GM12878 (cell line): ENCODE measurements around the gene MICAL3. TPM values are rescaled to one million over a fixed set of nuclear protein-coding genes. Genes with fewer than 3 reads are reported as not detected.

Experiments used
- ATAC-seq: fragments of 200-7000 bp; cut with Tn5 transposase; 3 replicates; pipeline ENCODE4 v1.9.1; 2020; ENCODE audit warnings: mild to moderate bottlenecking, moderate library complexity
- BruUV-seq: library from RNA; stranded (reverse); fragments of 400-500 nt; replicated peaks from 2 replicates; lab custom pipeline; 2021; lab: Mats Ljungman, UMichigan
- CTCF ChIA-PET: fragments of 300-600 bp; sonication (Branson Sonifier 250); formaldehyde crosslinking; extraction: SDS; loops from one replicate; lab custom pipeline; 2021; ENCODE audit warnings: inconsistent platforms; lab: Yijun Ruan, JAX
- POLR2A ChIA-PET: fragments of 350-600 bp; formaldehyde crosslinking; extraction: SDS; loops from one replicate; lab custom pipeline; 2021; ENCODE audit warnings: inconsistent platforms; lab: Charles Lee
- RAD21 ChIA-PET: fragments of 300-600 bp; sonication (Branson Sonifier 250); formaldehyde crosslinking; loops from one replicate; lab custom pipeline; 2023; ENCODE audit warnings: antibody characterized with exemption; ENCODE audit not compliant: unreplicated experiment; lab: Charles Lee
- SMC1A ChIA-PET: fragments of 300-600 bp; sonication (Branson Sonifier 250); formaldehyde crosslinking; loops from one replicate; lab custom pipeline; 2023; ENCODE audit not compliant: unreplicated experiment, uncharacterized antibody; lab: Charles Lee
- DNase-seq: peaks from one replicate; pipeline ENCODE4 v3.0.0-alpha.2; 2011; ENCODE audit warnings: low read depth, low spot score
- FAIRE-seq: peaks from 3 replicates; lab custom pipeline; 2011; peaks lifted over from hg19 to GRCh38; lab: Jason Lieb, UNC
- H2AFZ ChIP-seq: 2 replicates; pipeline ENCODE4 v1.6.0; 2011; ENCODE audit warnings: low read depth, low read length, control low read depth; ENCODE audit not compliant: control insufficient read depth
- H3K27ac ChIP-seq: 2 replicates; pipeline ENCODE4 v1.5.1; 2011; ENCODE audit warnings: control low read depth; ENCODE audit not compliant: control insufficient read depth, insufficient read depth
- H3K27me3 ChIP-seq, 2 experiments: replicated peaks in 1 of 2; 2 replicates each; pipeline versions ENCODE4 v1.6.0 to v1.6.1; 2011; ENCODE audit warnings: low read length in 1 of 2; ENCODE audit not compliant: control insufficient read depth in 2 of 2, insufficient read depth in 2 of 2
- H3K36me3 ChIP-seq, 2 experiments: 2 replicates each; pipeline ENCODE4 v1.5.1; 2011; ENCODE audit warnings: low read length in 1 of 2; ENCODE audit not compliant: control insufficient read depth in 2 of 2, insufficient read depth in 2 of 2
- H3K4me1 ChIP-seq: 2 replicates; pipeline ENCODE4 v1.6.1; 2011; ENCODE audit warnings: mild to moderate bottlenecking, low read length, moderate library complexity, mixed read lengths; ENCODE audit not compliant: control insufficient read depth, insufficient read depth
- H3K4me2 ChIP-seq: 2 replicates; pipeline ENCODE4 v1.6.0; 2011; ENCODE audit warnings: control low read depth; ENCODE audit not compliant: control insufficient read depth, insufficient read depth
- H3K4me3 ChIP-seq: fragments of 200-600 bp; sonication (generic); 2 replicates; pipeline ENCODE4 v1.5.1; 2016
- H3K79me2 ChIP-seq: 2 replicates; pipeline ENCODE4 v1.6.0; 2011; ENCODE audit warnings: low read length; ENCODE audit not compliant: control insufficient read depth, insufficient read depth
- H3K9ac ChIP-seq: 2 replicates; pipeline ENCODE4 v1.8.0; 2011; ENCODE audit warnings: low read length, control low read depth, mixed read lengths; ENCODE audit not compliant: control insufficient read depth, insufficient read depth
- H3K9me3 ChIP-seq: replicated peaks from 3 replicates; pipeline ENCODE4 v1.5.1; 2011; ENCODE audit warnings: mild to moderate bottlenecking, low read length; ENCODE audit not compliant: control insufficient read depth, insufficient read depth
- H4K20me1 ChIP-seq: 2 replicates; pipeline ENCODE4 v1.6.0; 2011; ENCODE audit not compliant: control insufficient read depth, insufficient read depth
- BCL3 ChIP-seq: IDR thresholded peaks from 2 replicates; pipeline ENCODE4 v1.6.1; 2011; ENCODE audit warnings: borderline replicate concordance, low read depth, mild to moderate bottlenecking, moderate library complexity, low read length; ENCODE audit not compliant: insufficient read depth, poor library complexity, severe bottlenecking
- CBFB ChIP-seq: IDR thresholded peaks from 2 replicates; pipeline ENCODE4 v1.6.1; 2016; ENCODE audit warnings: antibody characterized with exemption, low read depth
- CHD4 ChIP-seq: fragments of 200-600 bp; sonication (generic); IDR thresholded peaks from 2 replicates; pipeline ENCODE4 v1.6.1; 2016; ENCODE audit warnings: mild to moderate bottlenecking
- E2F8 ChIP-seq: fragments of 450-650 bp; IDR thresholded peaks from 2 replicates; pipeline ENCODE4 v1.6.1; 2018; ENCODE audit warnings: mild to moderate bottlenecking, low read depth, moderate library complexity; ENCODE audit not compliant: partially characterized antibody
- FOS ChIP-seq: IDR thresholded peaks from 3 replicates; pipeline ENCODE4 v1.6.1; 2011; ENCODE audit warnings: borderline replicate concordance; ENCODE audit not compliant: insufficient read length; ENCODE audit errors: extremely low read depth
- IRF3 ChIP-seq: fragments of 450-650 bp; IDR thresholded peaks from 2 replicates; pipeline ENCODE4 v1.6.1; 2014; ENCODE audit warnings: mild to moderate bottlenecking
- LARP7 ChIP-seq: fragments of 450-650 bp; IDR thresholded peaks from 2 replicates; pipeline ENCODE4 v1.6.1; 2017; ENCODE audit warnings: mild to moderate bottlenecking
- NFYA ChIP-seq: IDR thresholded peaks from 2 replicates; pipeline ENCODE4 v1.6.1; 2011; ENCODE audit warnings: low read depth, mild to moderate bottlenecking, low read length, improper control_type of control experiment, borderline replicate concordance
- NR2F1 ChIP-seq: fragments of 450-650 bp; conservative IDR thresholded peaks from 2 replicates; pipeline ENCODE4 v1.6.1; 2017; ENCODE audit warnings: mild to moderate bottlenecking
- RELB ChIP-seq: fragments of 450-650 bp; IDR thresholded peaks from 2 replicates; pipeline ENCODE4 v1.6.1; 2017; ENCODE audit warnings: low read depth, mild to moderate bottlenecking, moderate library complexity
- ZNF384 ChIP-seq: IDR thresholded peaks from 2 replicates; pipeline ENCODE4 v1.6.1; 2012; ENCODE audit warnings: low read depth, mild to moderate bottlenecking, low read length, improper control_type of control experiment, borderline replicate concordance
- ZSCAN29 ChIP-seq: fragments of 450-650 bp; IDR thresholded peaks from 2 replicates; pipeline ENCODE4 v1.6.1; 2017; ENCODE audit warnings: mild to moderate bottlenecking, moderate library complexity
- WGBS: methylation state at CpG from one replicate; pipeline ENCODE4 v1.1.6; 2016; ENCODE audit warnings: low lambda C conversion rate; ENCODE audit not compliant: insufficient replicate concordance, insufficient coverage; ENCODE audit errors: missing lambda C conversion rate; 5-methylcytosine and 5-hydroxymethylcytosine counted together
- in situ Hi-C: fragments of 300-500 bp; cut with MboI; formaldehyde crosslinking; loops from 9 replicates; pipeline ENCODE4 v1.14.3; 2018; ENCODE audit warnings: mixed read lengths
- intact Hi-C: fragments of 100-400 bp; cut with micrococcal nuclease; formaldehyde crosslinking; loops from one replicate; pipeline ENCODE4 v1.14.2; 2022; ENCODE audit not compliant: unreplicated experiment
- polyA plus RNA-seq, 11 experiments: library from polyadenylated mRNA; depleted of rRNA in 4 of 11; unstranded in 6 of 11; stranded (reverse) in 5 of 11; fragments of >200 nt; fragmentation: Nextera tagmentation in 4 of 11; fragmentation: Illumina TruSeq in 1 of 11; extraction: Ambion mirVana in 4 of 11; extraction: Trizol in 1 of 11; gene quantifications; 1 replicate in 1 of 11; 2 replicates in 10 of 11; pipeline versions ENCODE4 v1.2.1 to v1.2.3, GENCODE V29; 2011 to 2016; ENCODE audit warnings: inconsistent platforms in 2 of 11, missing spikeins in 2 of 11, low read depth in 1 of 11
- total RNA-seq, 4 experiments: library from RNA; depleted of rRNA in 3 of 4; stranded (reverse); fragments of >200 nt in 3 of 4; fragmentation: Illumina TruSeq in 1 of 4; extraction: Trizol in 1 of 4; gene quantifications; 2 replicates each; pipeline versions ENCODE4 v1.2.1 to v1.2.3, GENCODE V29; 2013 to 2021

Gene MICAL3
- total and polyA plus RNA-seq, 10 of the 15 experiments (the other 5 are each of a cell fraction or from before 2014, with no cell fraction given), result 2.6 to 92.2 (median 24.0) TPM

GRCh38 chr22:17864398-17865182 lies 159.8 kb downstream of the MICAL3 start:
- DNase-seq (no peak), FAIRE-seq (no peak), ATAC-seq (no peak)
- Histone ChIP-seq H3K36me3 (peaks cover 11 to 30% of the 10 kb centered on the region in 2 experiments), H3K4me1 (peaks cover 3% of the 10 kb centered on the region), H4K20me1 (no peaks in the 10 kb centered on the region), H3K27ac (no peak overlapping the region), H3K9me3 (no peaks in the 10 kb centered on the region), H3K4me3 (no peak overlapping the region), H2AFZ (no peak overlapping the region), H3K79me2 (no peaks in the 10 kb centered on the region), H3K27me3 (no peaks in the 10 kb centered on the region), H3K4me2 (no peak overlapping the region), H3K9ac (no peak overlapping the region)
- TF ChIP-seq LARP7 (no peak), ZSCAN29 (no peak), BCL3 (no peak), NR2F1 (no peak), NFYA (no peak), ZNF384 (no peak), E2F8 (no peak), CBFB (no peak), RELB (no peak), FOS (no peak), IRF3 (no peak), CHD4 (no peak)
- no TSS peak for BruUV-seq
- POLR2A ChIA-PET, result no interaction called here
- RAD21 ChIA-PET, result interaction anchor here (1.0 kb wide), 1 partner anchor 211 kb away, joined by 3 read pairs; no protein-coding TSS in a partner anchor
- WGBS, result 70% methylated on average over 27 of the region's 27 CpGs
- SMC1A ChIA-PET, result no interaction called here
- intact Hi-C loops (no loop called here), in situ Hi-C loops (no loop called here)
- CTCF ChIA-PET, result no interaction called here
